ENCODE results near the gene ZMYM4.

The ZMYM4 gene

GRCh38 chr1:35259561-35259960 lies 8.9 kb upstream of the ZMYM4 start:
- no peak overlapping the region for H3K4me3 ChIP-seq (ENCODE audit: low read length)
- no peak overlapping the region for H3K27ac ChIP-seq (ENCODE audit: low read depth, low read length)
- peaks cover 1% of the 10 kb centered on the region for H3K4me1 ChIP-seq (ENCODE audit: control insufficient read depth, insufficient read depth, low read length)
- H3K9ac ChIP-seq (ENCODE audit: low read length) = no peak overlapping the region
- no peaks in the 10 kb centered on the region for H3K36me3 ChIP-seq (ENCODE audit: control insufficient read depth, insufficient read depth, low read length)
- H3K27me3 ChIP-seq (ENCODE audit: control insufficient read depth, insufficient read depth, low read length) = no peaks in the 10 kb centered on the region

- H3K27me3 ChIP-seq (ENCODE audit: control insufficient read depth, insufficient read depth, low read length) = no peaks in the 10 kb centered on the region
- no peak overlapping the region for H3K9ac ChIP-seq (ENCODE audit: low read length)
- no peak overlapping the region for H3K27ac ChIP-seq (ENCODE audit: low read depth, low read length)
- H3K4me1 ChIP-seq (ENCODE audit: control insufficient read depth, insufficient read depth, low read length) = peaks cover 9% of the 10 kb centered on the region
- no peak overlapping the region for H3K4me3 ChIP-seq (ENCODE audit: low read length)
- H3K36me3 ChIP-seq (ENCODE audit: control insufficient read depth, insufficient read depth, low read length) = no peaks in the 10 kb centered on the region
These were observed 6.9 kb upstream of the ZMYM4 start for GRCh38 chr1:35261412-35262120.

GRCh38 chr1:35264035-35264434 lies 4.5 kb upstream of the ZMYM4 start:
- Histone ChIP-seq H3K36me3 (ENCODE audit: control insufficient read depth, insufficient read depth, low read length) (no peaks in the 10 kb centered on the region), H3K4me3 (ENCODE audit: low read length) (no peak overlapping the region), H3K9ac (ENCODE audit: low read length) (no peak overlapping the region), H3K4me1 (ENCODE audit: control insufficient read depth, insufficient read depth, low read length) (peaks cover 13% of the 10 kb centered on the region), H3K27ac (ENCODE audit: low read depth, low read length) (no peak overlapping the region), H3K27me3 (ENCODE audit: control insufficient read depth, insufficient read depth, low read length) (no peaks in the 10 kb centered on the region)

GRCh38 chr1:35264871-35265270 lies 3.6 kb upstream of the ZMYM4 start:
- H3K27ac ChIP-seq (ENCODE audit: low read depth, low read length) = peak overlapping the region; percentile 76

GRCh38 chr1:35266306-35266705 lies 2.2 kb upstream of the ZMYM4 start:
- Histone ChIP-seq H3K27me3 (ENCODE audit: control insufficient read depth, insufficient read depth, low read length) (no peaks in the 10 kb centered on the region), H3K36me3 (ENCODE audit: control insufficient read depth, insufficient read depth, low read length) (no peaks in the 10 kb centered on the region), H3K4me3 (ENCODE audit: low read length) (no peak overlapping the region), H3K27ac (ENCODE audit: low read depth, low read length) (no peak overlapping the region), H3K9ac (ENCODE audit: low read length) (no peak overlapping the region), H3K4me1 (ENCODE audit: control insufficient read depth, insufficient read depth, low read length) (peaks cover 13% of the 10 kb centered on the region)

More at GRCh38 chr1:35264871-35265270, 3.6 kb upstream of the ZMYM4 start:
- no peak overlapping the region for H3K4me3 ChIP-seq (ENCODE audit: low read length)
- peaks cover 13% of the 10 kb centered on the region for H3K4me1 ChIP-seq (ENCODE audit: control insufficient read depth, insufficient read depth, low read length)
- H3K27me3 ChIP-seq (ENCODE audit: control insufficient read depth, insufficient read depth, low read length) = no peaks in the 10 kb centered on the region
- no peak overlapping the region for H3K9ac ChIP-seq (ENCODE audit: low read length)
- H3K36me3 ChIP-seq (ENCODE audit: control insufficient read depth, insufficient read depth, low read length) = no peaks in the 10 kb centered on the region

- Histone ChIP-seq H3K9ac (ENCODE audit: low read length) (peak overlapping the region; percentile 39), H3K27ac (ENCODE audit: low read depth, low read length) (peak overlapping the region; percentile 70)
These were observed 886 bp downstream of the ZMYM4 start for GRCh38 chr1:35269201-35269988.

GRCh38 chr1:35269989-35270289 lies 1.4 kb downstream of the ZMYM4 start:
- Histone ChIP-seq H3K4me1 (ENCODE audit: control insufficient read depth, insufficient read depth, low read length) (peaks cover 9% of the 10 kb centered on the region), H3K27me3 (ENCODE audit: control insufficient read depth, insufficient read depth, low read length) (no peaks in the 10 kb centered on the region), H3K9ac (ENCODE audit: low read length) (no peak overlapping the region), H3K36me3 (ENCODE audit: control insufficient read depth, insufficient read depth, low read length) (no peaks in the 10 kb centered on the region), H3K4me3 (ENCODE audit: low read length) (peak overlapping the region; percentile 73), H3K27ac (ENCODE audit: low read depth, low read length) (no peak overlapping the region)

More at GRCh38 chr1:35269201-35269988, 886 bp downstream of the ZMYM4 start:
- H3K4me3 ChIP-seq (ENCODE audit: low read length) = peak overlapping the region; percentile 73
- H3K27me3 ChIP-seq (ENCODE audit: control insufficient read depth, insufficient read depth, low read length) = no peaks in the 10 kb centered on the region
- H3K4me1 ChIP-seq (ENCODE audit: control insufficient read depth, insufficient read depth, low read length) = peaks cover 13% of the 10 kb centered on the region
- no peaks in the 10 kb centered on the region for H3K36me3 ChIP-seq (ENCODE audit: control insufficient read depth, insufficient read depth, low read length)

- Histone ChIP-seq H3K36me3 (ENCODE audit: control insufficient read depth, insufficient read depth, low read length) (no peaks in the 10 kb centered on the region), H3K27ac (ENCODE audit: low read depth, low read length) (no peak overlapping the region), H3K27me3 (ENCODE audit: control insufficient read depth, insufficient read depth, low read length) (no peaks in the 10 kb centered on the region), H3K4me3 (ENCODE audit: low read length) (no peak overlapping the region), H3K4me1 (ENCODE audit: control insufficient read depth, insufficient read depth, low read length) (peaks cover 4% of the 10 kb centered on the region), H3K9ac (ENCODE audit: low read length) (no peak overlapping the region)
These were observed 2.3 kb downstream of the ZMYM4 start for GRCh38 chr1:35270836-35271235.

- no peak overlapping the region for H3K9ac ChIP-seq (ENCODE audit: low read length)
These were observed 5.7 kb downstream of the ZMYM4 start for GRCh38 chr1:35274197-35274596.

GRCh38 chr1:35278886-35279554 lies 10.5 kb downstream of the ZMYM4 start:
- no peak overlapping the region for H3K27ac ChIP-seq (ENCODE audit: low read depth, low read length)
- H3K36me3 ChIP-seq (ENCODE audit: control insufficient read depth, insufficient read depth, low read length) = no peaks in the 10 kb centered on the region
- H3K27me3 ChIP-seq (ENCODE audit: control insufficient read depth, insufficient read depth, low read length) = no peaks in the 10 kb centered on the region
- H3K9ac ChIP-seq (ENCODE audit: low read length) = no peak overlapping the region
- no peak overlapping the region for H3K4me3 ChIP-seq (ENCODE audit: low read length)
- H3K4me1 ChIP-seq (ENCODE audit: control insufficient read depth, insufficient read depth, low read length) = no peaks in the 10 kb centered on the region

More at GRCh38 chr1:35274197-35274596, 5.7 kb downstream of the ZMYM4 start:
- H3K4me1 ChIP-seq (ENCODE audit: control insufficient read depth, insufficient read depth, low read length) = no peaks in the 10 kb centered on the region
- no peaks in the 10 kb centered on the region for H3K27me3 ChIP-seq (ENCODE audit: control insufficient read depth, insufficient read depth, low read length)
- no peak overlapping the region for H3K27ac ChIP-seq (ENCODE audit: low read depth, low read length)
- H3K4me3 ChIP-seq (ENCODE audit: low read length) = no peak overlapping the region
- no peaks in the 10 kb centered on the region for H3K36me3 ChIP-seq (ENCODE audit: control insufficient read depth, insufficient read depth, low read length)

- no peak overlapping the region for H3K9ac ChIP-seq (ENCODE audit: low read length)
- no peak overlapping the region for H3K4me3 ChIP-seq (ENCODE audit: low read length)
- no peak overlapping the region for H3K27ac ChIP-seq (ENCODE audit: low read depth, low read length)
- no peaks in the 10 kb centered on the region for H3K4me1 ChIP-seq (ENCODE audit: control insufficient read depth, insufficient read depth, low read length)
- H3K27me3 ChIP-seq (ENCODE audit: control insufficient read depth, insufficient read depth, low read length) = no peaks in the 10 kb centered on the region
- no peaks in the 10 kb centered on the region for H3K36me3 ChIP-seq (ENCODE audit: control insufficient read depth, insufficient read depth, low read length)
These were observed 11.0 kb downstream of the ZMYM4 start for GRCh38 chr1:35279555-35279904.

- no peaks in the 10 kb centered on the region for H3K27me3 ChIP-seq (ENCODE audit: control insufficient read depth, insufficient read depth, low read length)
- H3K4me3 ChIP-seq (ENCODE audit: low read length) = no peak overlapping the region
- H3K27ac ChIP-seq (ENCODE audit: low read depth, low read length) = no peak overlapping the region
- no peaks in the 10 kb centered on the region for H3K36me3 ChIP-seq (ENCODE audit: control insufficient read depth, insufficient read depth, low read length)
- H3K9ac ChIP-seq (ENCODE audit: low read length) = no peak overlapping the region
- H3K4me1 ChIP-seq (ENCODE audit: control insufficient read depth, insufficient read depth, low read length) = no peaks in the 10 kb centered on the region
These were observed 11.5 kb downstream of the ZMYM4 start for GRCh38 chr1:35280006-35280405.

Measured in rectal smooth muscle tissue (tissue), 1 donor.